ENCODE measurements around the gene KRT6A.

DNA sequence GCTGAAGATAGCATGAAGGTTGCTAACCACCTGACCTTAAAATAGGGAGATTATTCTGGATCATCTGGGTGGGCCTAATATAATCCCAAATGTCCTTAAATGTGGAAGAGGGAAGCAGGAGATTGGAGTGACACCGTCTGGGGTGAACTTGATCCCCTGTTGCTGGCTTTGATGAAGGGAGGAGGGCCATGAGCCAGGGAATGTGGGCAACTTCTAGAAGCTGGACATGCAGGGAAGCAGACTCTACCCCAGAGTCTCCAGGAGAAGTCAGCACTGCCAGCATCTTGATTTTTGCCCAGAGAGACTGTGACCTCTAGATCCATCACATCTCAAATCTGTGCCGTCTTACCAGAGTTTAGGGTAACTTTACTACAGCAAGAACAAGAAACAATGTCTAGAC, 36.4 kb upstream of the KRT6A start:
- TF ChIP-seq, protein P1, sequence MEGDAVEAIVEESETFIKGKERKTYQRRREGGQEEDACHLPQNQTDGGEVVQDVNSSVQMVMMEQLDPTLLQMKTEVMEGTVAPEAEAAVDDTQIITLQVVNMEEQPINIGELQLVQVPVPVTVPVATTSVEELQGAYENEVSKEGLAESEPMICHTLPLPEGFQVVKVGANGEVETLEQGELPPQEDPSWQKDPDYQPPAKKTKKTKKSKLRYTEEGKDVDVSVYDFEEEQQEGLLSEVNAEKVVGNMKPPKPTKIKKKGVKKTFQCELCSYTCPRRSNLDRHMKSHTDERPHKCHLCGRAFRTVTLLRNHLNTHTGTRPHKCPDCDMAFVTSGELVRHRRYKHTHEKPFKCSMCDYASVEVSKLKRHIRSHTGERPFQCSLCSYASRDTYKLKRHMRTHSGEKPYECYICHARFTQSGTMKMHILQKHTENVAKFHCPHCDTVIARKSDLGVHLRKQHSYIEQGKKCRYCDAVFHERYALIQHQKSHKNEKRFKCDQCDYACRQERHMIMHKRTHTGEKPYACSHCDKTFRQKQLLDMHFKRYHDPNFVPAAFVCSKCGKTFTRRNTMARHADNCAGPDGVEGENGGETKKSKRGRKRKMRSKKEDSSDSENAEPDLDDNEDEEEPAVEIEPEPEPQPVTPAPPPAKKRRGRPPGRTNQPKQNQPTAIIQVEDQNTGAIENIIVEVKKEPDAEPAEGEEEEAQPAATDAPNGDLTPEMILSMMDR (IDR thresholded peaks at IDR 0.05): no peak
- no peak for TF ChIP-seq POLR2A (IDR thresholded peaks at IDR 0.05)

All from adrenal gland (tissue), 5 donors.